ENCODE data around the gene STK32C. TPM values are rescaled to one million over a fixed set of nuclear protein-coding genes. Genes with fewer than 3 reads are reported as not detected.

Gene STK32C
- total and polyA plus RNA-seq, 10 of the 15 experiments (the other 5 are each of a cell fraction or from before 2014, with no cell fraction given): 1.5 to 18.1 (median 6.4) TPM

- peaks cover 12% of the 10 kb centered on the region for H3K4me1 ChIP-seq (ENCODE audit: control insufficient read depth, insufficient read depth, low read length)
- H3K4me2 ChIP-seq (ENCODE audit: control insufficient read depth, insufficient read depth): peak overlapping the region; percentile 62
- POLR2A ChIA-PET: no interaction called here
- peak overlapping the region; percentile 72 for H3K9ac ChIP-seq (ENCODE audit: control insufficient read depth, insufficient read depth, low read length)
- peak overlapping the region; percentile 71 for H3K4me3 ChIP-seq
- WGBS (ENCODE audit: insufficient coverage, insufficient replicate concordance, low lambda C conversion rate, missing lambda C conversion rate): 0% methylated on average over 16 of the region's 16 CpGs
- DNase-seq (ENCODE audit: low read depth, low spot score) (no peak), FAIRE-seq (no peak), ATAC-seq (peak; percentile 75)
- peak overlapping the region; percentile 96 for H2AFZ ChIP-seq (ENCODE audit: control insufficient read depth, low read depth, low read length)
- in situ Hi-C loops (cut with MboI): loop anchor here (10.0 kb wide), 1 partner anchor 428 kb away; the partner anchor contains the start of gene PPP2R2D
- peaks cover 31% of the 10 kb centered on the region for H3K79me2 ChIP-seq (ENCODE audit: control insufficient read depth, insufficient read depth, low read length)
- CTCF ChIA-PET: no interaction called here
- RAD21 ChIA-PET (ENCODE audit: unreplicated experiment): no interaction called here
- no TSS peak for BruUV-seq (replicated peaks)
- peak overlapping the region; percentile 72 for H3K27ac ChIP-seq (ENCODE audit: control insufficient read depth, insufficient read depth)
- H3K9me3 ChIP-seq (replicated peaks; ENCODE audit: control insufficient read depth, insufficient read depth, low read length): no peaks in the 10 kb centered on the region; the same call in 2 of the 3 replicates
- intact Hi-C loops (cut with micrococcal nuclease; ENCODE audit: unreplicated experiment): loop anchor here (5.0 kb wide), 1 partner anchor 430 kb away; the partner anchor contains the start of gene PPP2R2D
- SMC1A ChIA-PET (ENCODE audit: uncharacterized antibody, unreplicated experiment): interaction anchor here (0.7 kb wide), 1 partner anchor 262 kb away, joined by 3 read pairs; no protein-coding TSS in a partner anchor
- H3K27me3 ChIP-seq (replicated peaks in 1 of 2; ENCODE audit: control insufficient read depth in 2 of 2, insufficient read depth in 2 of 2, low read length in 1 of 2): no peaks in the 10 kb centered on the region
- H4K20me1 ChIP-seq (ENCODE audit: control insufficient read depth, insufficient read depth): no peaks in the 10 kb centered on the region
- no peaks in the 10 kb centered on the region for H3K36me3 ChIP-seq (ENCODE audit: control insufficient read depth in 2 of 2, insufficient read depth in 2 of 2, low read length in 1 of 2)
- 0 out of 2 replicates have a peak, but pooled peaks have one; percentile 9 for TF ChIP-seq LARP7 (IDR thresholded peaks at IDR 0.05)
- no peak for TF ChIP-seq ZSCAN29 (IDR thresholded peaks at IDR 0.05)
- no peak for TF ChIP-seq SP1 (IDR thresholded peaks at IDR 0.05; ENCODE audit: low read depth, low read length)
- TF ChIP-seq SREBF2 (IDR thresholded peaks at IDR 0.05; ENCODE audit: low read length): no peak
- no peak for TF ChIP-seq NFYA (IDR thresholded peaks at IDR 0.05; ENCODE audit: borderline replicate concordance, low read depth, low read length)
- no peak for TF ChIP-seq RFX5 (IDR thresholded peaks at IDR 0.05; ENCODE audit: low read depth, low read length)
- no peak for TF ChIP-seq ATF3 (IDR thresholded peaks at IDR 0.05; ENCODE audit: borderline replicate concordance, extremely low read depth, low read depth, low read length)
- TF ChIP-seq FOXK2 (IDR thresholded peaks at IDR 0.05): no peak
- no peak for TF ChIP-seq BHLHE40 (IDR thresholded peaks at IDR 0.05; ENCODE audit: borderline replicate concordance in 1 of 2, low read depth in 2 of 2, low read length in 1 of 2)
- TF ChIP-seq BMI1 (IDR thresholded peaks at IDR 0.05; ENCODE audit: borderline replicate concordance): no peak
- TF ChIP-seq E2F4 (IDR thresholded peaks at IDR 0.05; ENCODE audit: low read depth, low read length): no peak
- TF ChIP-seq ZBTB40 (IDR thresholded peaks at IDR 0.05; ENCODE audit: borderline replicate concordance): no peak
- TF ChIP-seq RELB (IDR thresholded peaks at IDR 0.05; ENCODE audit: low read depth): 0 out of 2 replicates have a peak, but pooled peaks have one; percentile 7
- peak; percentile 77 for TF ChIP-seq SPI1 (IDR thresholded peaks at IDR 0.05; ENCODE audit: borderline replicate concordance, insufficient read depth, low read depth, low read length)
Measured at GRCh38 chr10:132332433-132332754, 24.6 kb upstream of the STK32C start.

Data from GM12878 (cell line).